Cardiac muscle cell (in vitro differentiated cells and primary cell): ENCODE measurements around the gene ZIC4. TPM values are rescaled to one million over a fixed set of nuclear protein-coding genes. Genes with fewer than 3 reads are reported as not detected.

Source experiments
- DNase-seq, 2 donors: peaks; one replicate each; pipeline versions ENCODE4 v3.0.0 to v3.0.0-alpha.2; 2010 to 2017; ENCODE audit warnings: low read depth in 1 of 2, low spot score in 1 of 2
- H3K27ac ChIP-seq: fragments of 200-600 bp; sonication (generic); 2 replicates; pipeline ENCODE4 v1.5.1; 2016
- H3K27me3 ChIP-seq: fragments of 200-600 bp; sonication (generic); 2 replicates; pipeline ENCODE4 v1.6.0; 2016; ENCODE audit warnings: control low read depth
- H3K36me3 ChIP-seq: fragments of 200-600 bp; sonication (generic); 2 replicates; pipeline ENCODE4 v1.5.1; 2016; ENCODE audit warnings: control low read depth
- H3K4me1 ChIP-seq: fragments of 200-600 bp; sonication (generic); 2 replicates; pipeline ENCODE4 v1.8.1; 2017; ENCODE audit warnings: low read depth, mild to moderate bottlenecking, mixed run types
- H3K4me3 ChIP-seq: fragments of 200-600 bp; sonication (generic); 2 replicates; pipeline ENCODE4 v1.5.1; 2016; ENCODE audit warnings: mild to moderate bottlenecking
- H3K9me3 ChIP-seq: fragments of 200-600 bp; sonication (generic); 2 replicates; pipeline ENCODE4 v1.5.1; 2017; ENCODE audit warnings: low read depth, mild to moderate bottlenecking, control low read depth
- CTCF ChIP-seq: IDR thresholded peaks from 2 replicates; pipeline ENCODE4 v1.5.1; 2012; ENCODE audit warnings: low read depth, mild to moderate bottlenecking, low read length
- polyA plus RNA-seq: library from polyadenylated mRNA; unstranded; fragments of >200 nt; fragmentation: Nextera tagmentation; extraction: Ambion mirVana; gene quantifications from 2 replicates; pipeline ENCODE4 v1.2.1, GENCODE V29; 2016
- total RNA-seq: library from RNA; depleted of rRNA; stranded (reverse); fragments of >200 nt; gene quantifications from 2 replicates; pipeline ENCODE4 v1.2.3, GENCODE V29; 2016

Gene ZIC4
- total and polyA plus RNA-seq, 2 experiments from 2014 or later, result not detected

GRCh38 chr3:147412917-147413685 lies 6.8 kb upstream of the ZIC4 start:
- no peak for DNase-seq

GRCh38 chr3:147412261-147412916 lies 6.0 kb upstream of the ZIC4 start:
- H3K4me1 ChIP-seq, result peaks cover 4% of the 10 kb centered on the region
- DNase-seq, result no peak

More at GRCh38 chr3:147412917-147413685, 6.8 kb upstream of the ZIC4 start:
- TF ChIP-seq CTCF, result no peak
- peaks cover 4% of the 10 kb centered on the region for H3K4me1 ChIP-seq
- H3K27ac ChIP-seq, result no peak overlapping the region
- H3K4me3 ChIP-seq, result no peak overlapping the region
- no peaks in the 10 kb centered on the region for H3K9me3 ChIP-seq
- peaks cover 100% of the 10 kb centered on the region for H3K27me3 ChIP-seq
- no peaks in the 10 kb centered on the region for H3K36me3 ChIP-seq

GRCh38 chr3:147411815-147412241 lies 5.5 kb upstream of the ZIC4 start:
- no peak for DNase-seq
- peaks cover 4% of the 10 kb centered on the region for H3K4me1 ChIP-seq
- H3K9me3 ChIP-seq, result no peaks in the 10 kb centered on the region
- no peak for TF ChIP-seq CTCF
- no peaks in the 10 kb centered on the region for H3K36me3 ChIP-seq
- peaks cover 100% of the 10 kb centered on the region for H3K27me3 ChIP-seq
- no peak overlapping the region for H3K27ac ChIP-seq
- no peak overlapping the region for H3K4me3 ChIP-seq

More at GRCh38 chr3:147412261-147412916, 6.0 kb upstream of the ZIC4 start:
- Histone ChIP-seq H3K27me3 (peaks cover 100% of the 10 kb centered on the region), H3K4me3 (no peak overlapping the region), H3K36me3 (no peaks in the 10 kb centered on the region), H3K9me3 (no peaks in the 10 kb centered on the region), H3K27ac (no peak overlapping the region)
- TF ChIP-seq CTCF, result no peak

GRCh38 chr3:147411238-147411814 lies 5.0 kb upstream of the ZIC4 start:
- Histone ChIP-seq H3K9me3 (no peaks in the 10 kb centered on the region), H3K4me3 (peak overlapping the region; percentile 13), H3K4me1 (peaks cover 4% of the 10 kb centered on the region), H3K36me3 (no peaks in the 10 kb centered on the region), H3K27me3 (peaks cover 100% of the 10 kb centered on the region), H3K27ac (no peak overlapping the region)
- peak in 1 of 2 donors; percentile 40 for DNase-seq
- TF ChIP-seq CTCF, result no peak

- no peak for TF ChIP-seq CTCF
- H3K27ac ChIP-seq, result no peak overlapping the region
- peaks cover 100% of the 10 kb centered on the region for H3K27me3 ChIP-seq
- peaks cover 4% of the 10 kb centered on the region for H3K4me1 ChIP-seq
- H3K36me3 ChIP-seq, result no peaks in the 10 kb centered on the region
- peak overlapping the region; percentile 13 for H3K4me3 ChIP-seq
- H3K9me3 ChIP-seq, result no peaks in the 10 kb centered on the region
- peak in 1 of 2 donors; percentile 28 for DNase-seq
Measured at GRCh38 chr3:147410526-147411237, 4.3 kb upstream of the ZIC4 start.
